T1000 (cell line): Measurements from ENCODE around the gene GABRB1.
"Not testable (repeated sequence)": the region's sequence is repeated elsewhere in the genome, so short reads cannot be mapped to it uniquely, and the experiment has no call there.

Experiments
- DNase-seq: peaks from one replicate; lab custom pipeline; 2025; ENCODE audit warnings: mixed read lengths; lab: John Stamatoyannopoulos, UW

The GABRB1 gene

GRCh38 chr4:47213106-47213505 lies 181.7 kb downstream of the GABRB1 start:
- no peak for DNase-seq

DNA sequence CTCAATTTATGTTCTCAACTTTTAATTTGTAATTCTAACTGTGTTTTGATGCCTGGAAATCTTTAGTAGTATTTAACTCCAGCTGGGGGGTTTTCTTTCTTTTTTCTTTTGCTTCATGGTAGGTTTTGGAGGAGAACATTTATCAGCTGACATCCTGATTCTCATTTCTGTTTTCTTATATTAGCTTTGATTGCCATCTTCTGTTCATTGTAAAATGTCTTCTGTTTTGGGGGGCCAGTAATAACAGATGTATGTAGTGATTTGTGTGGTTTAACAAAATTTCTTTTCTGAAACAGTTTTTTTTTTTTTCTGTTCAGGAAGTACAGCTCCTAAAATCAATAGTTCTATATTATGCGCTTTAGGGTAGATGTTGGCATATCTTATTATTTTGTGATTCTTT lies 182.2 kb downstream of the GABRB1 start:
- DNase-seq: no peak

GRCh38 chr4:47213971-47214370 lies 182.6 kb downstream of the GABRB1 start:
- peak; percentile 33 for DNase-seq

- no peak for DNase-seq
Measured at GRCh38 chr4:47215759-47216158, 184.4 kb downstream of the GABRB1 start.

GRCh38 chr4:47217291-47217690 lies 185.9 kb downstream of the GABRB1 start:
- DNase-seq: no peak

DNA sequence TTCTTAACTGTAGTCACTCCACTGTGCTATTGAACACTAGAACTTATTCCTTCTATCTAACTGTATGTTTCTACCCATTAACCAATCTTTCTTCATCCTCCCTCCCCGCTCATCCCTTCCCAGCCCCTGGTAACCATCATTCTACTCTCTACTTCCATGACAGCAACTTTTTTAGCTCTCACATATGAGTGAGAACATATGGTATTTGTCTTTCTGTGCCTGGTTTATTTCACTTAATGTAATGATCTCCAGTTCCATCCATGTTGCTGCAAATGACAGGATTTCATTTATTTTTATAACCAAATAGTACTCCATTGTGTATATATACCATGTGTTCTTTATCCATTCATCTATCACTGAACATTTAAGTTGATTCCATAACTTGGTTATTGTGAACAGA lies 186.5 kb downstream of the GABRB1 start:
- DNase-seq: no peak

GRCh38 chr4:47218631-47219030 lies 187.3 kb downstream of the GABRB1 start:
- DNase-seq: no peak

DNA sequence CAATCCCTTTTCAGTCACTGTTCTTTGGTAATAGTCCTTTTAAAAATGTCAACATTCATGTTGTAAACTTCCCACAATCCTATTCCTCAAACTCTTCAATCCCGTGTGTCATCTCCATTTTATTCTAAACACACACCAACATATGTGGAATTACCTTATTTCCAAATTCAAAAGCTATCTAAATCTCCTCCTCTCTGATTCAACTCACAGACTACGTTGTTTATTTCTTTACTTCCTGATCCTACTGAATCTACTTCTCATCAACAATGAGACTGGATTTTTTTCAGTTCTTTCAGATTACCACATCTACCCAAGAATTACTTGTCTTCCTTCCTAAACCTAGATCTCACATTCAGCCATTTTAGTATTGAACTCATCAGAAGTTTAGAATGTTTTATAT lies 188.2 kb downstream of the GABRB1 start:
- DNase-seq: no peak

GRCh38 chr4:47221721-47222120 lies 190.4 kb downstream of the GABRB1 start:
- no peak for DNase-seq

DNA sequence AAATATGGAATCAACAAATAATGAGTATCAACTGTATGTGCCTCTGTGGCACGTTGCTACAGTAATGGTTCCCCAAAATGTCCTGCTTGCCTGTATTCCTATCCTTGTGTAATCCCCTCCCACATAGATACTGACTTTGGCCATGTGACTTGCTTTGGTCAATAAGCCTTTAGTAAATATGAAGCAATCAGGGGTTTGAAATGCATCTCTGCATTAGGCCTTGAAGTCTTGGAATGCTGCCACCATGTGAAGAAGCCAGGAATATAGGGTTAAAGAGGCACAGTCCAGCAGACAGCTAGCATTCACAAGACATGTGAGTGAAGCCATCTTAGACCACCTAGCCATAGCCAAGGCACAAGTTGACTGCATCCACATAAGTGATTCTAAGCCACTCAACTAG lies 190.9 kb downstream of the GABRB1 start:
- no peak for DNase-seq

GRCh38 chr4:47224361-47224760 lies 193.0 kb downstream of the GABRB1 start:
- DNase-seq: no peak

- no peak for DNase-seq
Measured at GRCh38 chr4:47235721-47236120, 204.4 kb downstream of the GABRB1 start.

- no peak for DNase-seq
Measured at GRCh38 chr4:47238667-47239066, 207.3 kb downstream of the GABRB1 start.

DNA sequence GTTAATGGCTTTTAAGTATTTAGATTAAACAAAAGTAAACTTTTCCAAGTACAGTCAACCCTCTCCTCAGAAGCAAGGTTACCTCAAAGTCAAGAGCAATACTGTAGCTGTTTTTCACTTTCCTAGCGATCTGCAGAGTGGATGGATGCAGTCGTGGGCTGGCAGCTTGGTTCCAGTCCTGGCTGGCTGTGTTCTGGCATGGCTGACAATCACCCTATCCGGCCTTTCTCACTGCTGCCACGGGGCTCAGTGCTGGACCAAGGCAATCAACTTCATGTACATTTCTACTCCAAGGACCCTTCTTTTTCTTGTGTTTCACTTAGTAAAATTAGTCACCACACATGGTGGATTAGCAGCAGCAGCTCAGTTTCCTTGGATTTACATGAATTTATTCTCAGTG lies 208.3 kb downstream of the GABRB1 start:
- DNase-seq: no peak

- DNase-seq: no peak
Measured at GRCh38 chr4:47251348-47252135, 220.2 kb downstream of the GABRB1 start.

GRCh38 chr4:47263721-47264120 lies 232.4 kb downstream of the GABRB1 start:
- no peak for DNase-seq

GRCh38 chr4:47270201-47270888 lies 239.0 kb downstream of the GABRB1 start:
- DNase-seq: no peak

DNA sequence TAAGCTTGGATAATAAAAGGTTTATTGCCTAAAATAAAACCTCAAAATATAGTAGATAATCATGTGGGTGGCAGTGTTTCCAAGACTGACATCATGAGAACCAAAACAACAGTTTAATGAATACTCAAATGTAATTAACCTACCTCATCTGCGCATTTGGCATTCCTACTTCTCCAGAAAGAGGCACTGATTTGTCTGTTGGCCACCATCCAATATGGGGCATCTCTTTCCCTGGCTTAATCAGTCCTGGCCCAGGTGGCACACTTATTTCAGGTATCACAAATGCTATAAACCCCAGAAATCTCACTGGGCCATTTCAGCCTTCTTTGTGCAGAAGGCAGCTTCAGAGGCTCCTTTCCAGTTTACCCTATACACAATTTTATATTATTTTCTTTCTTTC lies 239.9 kb downstream of the GABRB1 start:
- no peak for DNase-seq

GRCh38 chr4:47274901-47275300 lies 243.5 kb downstream of the GABRB1 start:
- no peak for DNase-seq

- no peak for DNase-seq
Measured at GRCh38 chr4:47275595-47275994, 244.2 kb downstream of the GABRB1 start.

GRCh38 chr4:47278631-47279030 lies 247.3 kb downstream of the GABRB1 start:
- no peak for DNase-seq

GRCh38 chr4:47287735-47288134 lies 256.4 kb downstream of the GABRB1 start:
- peak; percentile 42 for DNase-seq

GRCh38 chr4:47289805-47290204 lies 258.4 kb downstream of the GABRB1 start:
- DNase-seq: no peak

GRCh38 chr4:47290873-47291272 lies 259.5 kb downstream of the GABRB1 start:
- not testable (repeated sequence) for DNase-seq
